HCT116 (cell line): ENCODE results near the gene TAF6. TPM values are rescaled to one million over a fixed set of nuclear protein-coding genes. Genes with fewer than 3 reads are reported as not detected.
A peak's percentile ranks its signal among the peaks of the same experiment; 100 is the strongest.

ENCODE experiments used
- ATAC-seq: fragments of 200-7000 bp; cut with Tn5 transposase; 2 replicates; pipeline ENCODE4 v1.9.1; 2020; ENCODE audit warnings: mild to moderate bottlenecking, moderate library complexity
- BruUV-seq: library from RNA; stranded (reverse); fragments of 400-500 nt; replicated peaks from 2 replicates; lab custom pipeline; 2021; lab: Mats Ljungman, UMichigan
- CTCF ChIA-PET: fragments of 300-600 bp; sonication (Branson Sonifier 250); formaldehyde crosslinking; loops from one replicate; lab custom pipeline; 2021; ENCODE audit warnings: antibody characterized with exemption; lab: Charles Lee
- POLR2A ChIA-PET: fragments of 300-600, 350-600 bp; sonication (Branson Sonifier 250); formaldehyde crosslinking; loops from one replicate; lab custom pipeline; 2021; ENCODE audit warnings: antibody characterized with exemption; lab: Charles Lee
- RAD21 ChIA-PET, 2 experiments: fragments of 300-600 bp; sonication (Branson Sonifier 250); formaldehyde crosslinking; loops; one replicate each; lab custom pipeline; 2023; ENCODE audit warnings: low total read pairs in 2 of 2; ENCODE audit not compliant: uncharacterized antibody in 2 of 2, unreplicated experiment in 2 of 2, low non-redundant PET in 1 of 2; lab: Charles Lee
- DNase-seq: peaks from one replicate; pipeline ENCODE4 v3.0.0-alpha.2; 2010; ENCODE audit warnings: low read depth, low spot score
- H2AFZ ChIP-seq: fragments of 200-600 bp; shearing (Covaris generic), sonication (generic); 2 replicates; pipeline ENCODE4 v1.6.1; 2017; ENCODE audit warnings: low read depth, mixed run types, mixed read lengths, antibody characterized with exemption, low read length; ENCODE audit not compliant: poor library complexity, severe bottlenecking
- H3K27ac ChIP-seq: 2 replicates; pipeline ENCODE4 v1.5.1; 2012; ENCODE audit warnings: low read depth, low read length
- H3K27me3 ChIP-seq: fragments of 200-600 bp; sonication (generic); 2 replicates; pipeline ENCODE4 v1.6.1; 2016; ENCODE audit warnings: mixed run types, low read length, mixed read lengths; ENCODE audit not compliant: insufficient read depth
- H3K36me3 ChIP-seq, 2 experiments: fragments of 200-500 bp in 1 of 2; fragments of 200-600 bp in 1 of 2; sonication (Bioruptor generic) in 1 of 2; sonication (generic) in 1 of 2; 2 replicates each; pipeline versions ENCODE4 v1.5.1 to v1.6.1; 2014 to 2016; ENCODE audit warnings: low read length in 2 of 2, inconsistent platforms in 1 of 2, mixed read lengths in 1 of 2, mixed run types in 1 of 2; ENCODE audit not compliant: insufficient read depth in 2 of 2, control insufficient read depth in 1 of 2
- H3K4me1 ChIP-seq, 2 experiments: fragments of 200-600 bp in 1 of 2; sonication (generic) in 1 of 2; 2 replicates each; pipeline versions ENCODE4 v1.5.1 to v1.6.1; 2012 to 2017; ENCODE audit warnings: low read length in 2 of 2, inconsistent platforms in 1 of 2, mild to moderate bottlenecking in 1 of 2, mixed read lengths in 1 of 2, mixed run types in 1 of 2, moderate library complexity in 1 of 2; ENCODE audit not compliant: insufficient read depth in 2 of 2, control insufficient read depth in 1 of 2
- H3K4me2 ChIP-seq: fragments of 200-600 bp; sonication (generic); 2 replicates; pipeline ENCODE4 v1.6.1; 2017; ENCODE audit warnings: mixed run types, low read length, mixed read lengths
- H3K4me3 ChIP-seq, 2 experiments: fragments of 200-600 bp in 1 of 2; sonication (generic) in 1 of 2; replicated peaks in 1 of 2; 2 replicates each; pipeline ENCODE4 v1.5.1; 2011 to 2016; ENCODE audit warnings: low read length in 2 of 2, control low read depth in 1 of 2, low read depth in 1 of 2, mild to moderate bottlenecking in 1 of 2, mixed read lengths in 1 of 2, mixed run types in 1 of 2
- H3K79me2 ChIP-seq: fragments of 200-600 bp; sonication (generic); 2 replicates; pipeline ENCODE4 v1.6.1; 2017; ENCODE audit warnings: mild to moderate bottlenecking, mixed run types, low read length, moderate library complexity, mixed read lengths; ENCODE audit not compliant: insufficient read depth
- H3K9ac ChIP-seq: fragments of 200-600 bp; sonication (generic); 2 replicates; pipeline ENCODE4 v1.6.1; 2016; ENCODE audit warnings: low read length, mixed read lengths
- H3K9me2 ChIP-seq: fragments of 200-600 bp; sonication (generic), shearing (Covaris generic); 2 replicates; pipeline ENCODE4 v1.6.1; 2017; ENCODE audit warnings: mixed run types, mild to moderate bottlenecking, moderate library complexity; ENCODE audit not compliant: insufficient read depth
- H3K9me3 ChIP-seq, 2 experiments: fragments of 200-500 bp in 1 of 2; fragments of 200-600 bp in 1 of 2; sonication (Bioruptor generic) in 1 of 2; sonication (generic) in 1 of 2; 2 replicates each; pipeline ENCODE4 v1.6.1; 2014 to 2017; ENCODE audit warnings: low read length in 2 of 2, mixed read lengths in 2 of 2, inconsistent platforms in 1 of 2, low read depth in 1 of 2, mild to moderate bottlenecking in 1 of 2, mixed run types in 1 of 2, moderate library complexity in 1 of 2; ENCODE audit not compliant: control insufficient read depth in 1 of 2, insufficient read depth in 1 of 2
- H4K20me1 ChIP-seq: fragments of 200-600 bp; sonication (generic), shearing (Covaris generic); 2 replicates; pipeline ENCODE4 v1.6.1; 2017; ENCODE audit warnings: mixed run types, mild to moderate bottlenecking, moderate library complexity; ENCODE audit not compliant: insufficient read depth
- CEBPB ChIP-seq: IDR thresholded peaks from 2 replicates; pipeline ENCODE4 v1.6.1; 2012; ENCODE audit warnings: low read depth
- CTCF ChIP-seq, 3 experiments: fragments of 200-600 bp in 1 of 3; sonication (generic) in 1 of 3; IDR thresholded peaks in 2 of 3; conservative IDR thresholded peaks in 1 of 3; 2 replicates each; pipeline ENCODE4 v1.5.1; 2012 to 2017; ENCODE audit warnings: low read depth in 2 of 3, low read length in 2 of 3, antibody characterized with exemption in 1 of 3, borderline replicate concordance in 1 of 3, control low read depth in 1 of 3, mild to moderate bottlenecking in 1 of 3, mixed read lengths in 1 of 3, mixed run types in 1 of 3, moderate library complexity in 1 of 3; ENCODE audit not compliant: insufficient read depth in 1 of 3
- EGR1 ChIP-seq: IDR thresholded peaks from 2 replicates; pipeline ENCODE4 v1.6.1; 2012; ENCODE audit warnings: low read depth
- MAX ChIP-seq: IDR thresholded peaks from 2 replicates; pipeline ENCODE4 v1.6.1; 2012
- RAD21 ChIP-seq: IDR thresholded peaks from 2 replicates; pipeline ENCODE4 v1.6.1; 2012; ENCODE audit warnings: low read depth, mild to moderate bottlenecking
- SRF ChIP-seq: IDR thresholded peaks from 2 replicates; pipeline ENCODE4 v1.6.1; 2012; ENCODE audit warnings: low read depth
- ZFX ChIP-seq: fragments of 450-650 bp; IDR thresholded peaks from 2 replicates; pipeline ENCODE4 v1.6.1; 2017
- intact Hi-C: fragments of 100-400 bp; cut with micrococcal nuclease; formaldehyde crosslinking; loops from 2 replicates; pipeline ENCODE4 v1.10.0; 2022
- total RNA-seq: library from RNA; stranded (reverse); gene quantifications from one replicate; pipeline ENCODE4 v1.2.1, GENCODE V29; 2021; ENCODE audit not compliant: unreplicated experiment

The TAF6 gene
- total RNA-seq, 1 experiment from 2014 or later, result 67.4 TPM

- Histone ChIP-seq H3K79me2 (peaks cover 16% of the 10 kb centered on the region; the same call in 1 of the 2 replicates), H2AFZ (no peak overlapping the region), H3K27ac (no peak overlapping the region), H3K4me1 (peaks cover 29 to 37% of the 10 kb centered on the region in 2 experiments), H3K9me3 (no peaks in the 10 kb centered on the region), H3K9ac (no peak overlapping the region), H3K4me3 (no peak overlapping the region), H3K4me2 (no peak overlapping the region), H4K20me1 (no peaks in the 10 kb centered on the region), H3K36me3 (peaks cover 8 to 9% of the 10 kb centered on the region in 2 experiments; a peak in 2 of 4 replicates), H3K27me3 (no peaks in the 10 kb centered on the region), H3K9me2 (no peaks in the 10 kb centered on the region)
- ATAC-seq (no peak), DNase-seq (no peak)
- ChIA-PET POLR2A (interaction anchor here (0.6 kb wide), 1 partner anchor 163 kb away, joined by 3 read pairs; no protein-coding TSS in a partner anchor), CTCF (no interaction called here), RAD21 (no interaction called here)
- intact Hi-C loops, result no loop called here
- TF ChIP-seq EGR1 (no peak), MAX (no peak), RAD21 (no peak), CEBPB (no peak), SRF (no peak)
- no TSS peak for BruUV-seq
Measured at GRCh38 chr7:100160067-100160466, 40.9 kb upstream of the TAF6 start.

DNA sequence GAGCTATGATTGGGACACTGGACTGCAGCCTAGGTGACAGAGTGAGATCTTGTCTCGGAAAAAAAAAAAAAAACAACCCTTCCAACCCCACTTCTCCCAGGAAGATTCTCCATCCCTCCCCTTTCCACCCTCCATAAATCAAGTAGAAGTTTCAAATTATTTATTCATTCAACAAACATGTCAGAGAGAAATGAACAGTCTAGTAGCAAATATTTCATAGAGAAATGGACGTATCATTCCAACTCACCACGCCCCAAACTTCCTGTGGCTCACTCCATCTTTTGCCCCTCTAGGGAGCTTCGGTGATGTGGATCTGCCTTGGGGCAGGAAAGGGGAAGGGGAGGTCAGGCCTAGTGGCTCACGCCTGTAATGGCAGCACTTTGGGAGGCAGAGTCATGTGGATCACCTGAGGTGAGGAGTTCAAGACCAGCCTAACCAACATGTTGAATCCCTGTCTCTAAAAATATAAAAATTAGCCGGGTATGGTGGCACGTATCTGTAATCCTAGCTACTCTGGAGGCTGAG is 40.0 kb upstream of the TAF6 start:
- Histone ChIP-seq H3K4me2 (peak overlapping the region; percentile 93), H3K36me3 (peaks cover 9 to 11% of the 10 kb centered on the region in 2 experiments; a peak in 3 of 4 replicates), H3K4me1 (peaks cover 29 to 37% of the 10 kb centered on the region in 2 experiments), H3K27ac (peak overlapping the region; percentile 91), H4K20me1 (no peaks in the 10 kb centered on the region), H3K4me3 (peak overlapping the region; percentile 56 to 91), H3K9me2 (no peaks in the 10 kb centered on the region), H3K79me2 (peaks cover 16% of the 10 kb centered on the region; the same call in 1 of the 2 replicates), H2AFZ (peak overlapping the region; percentile 24), H3K9ac (peak overlapping the region; percentile 84), H3K9me3 (no peaks in the 10 kb centered on the region), H3K27me3 (no peaks in the 10 kb centered on the region)
- peak in 1 of 3 experiments; percentile 25; a peak in 2 of 6 replicates for TF ChIP-seq CTCF (IDR thresholded peaks at IDR 0.05 in 2 of 3, conservative IDR thresholded peaks at IDR 0.05 in 1 of 3; ENCODE audit: borderline replicate concordance in 1 of 3, insufficient read depth in 1 of 3, low read depth in 2 of 3, low read length in 2 of 3)
- TF ChIP-seq ZFX, result no peak
- BruUV-seq, result no TSS peak
- DNase-seq (no peak), ATAC-seq (no peak)
- RAD21 ChIA-PET, result no interaction called here
- intact Hi-C loops, result no loop called here
- CTCF ChIA-PET, result no interaction called here
- POLR2A ChIA-PET, result interaction anchor here (0.6 kb wide), 1 partner anchor 164 kb away, joined by 3 read pairs; no protein-coding TSS in a partner anchor
